Heart right ventricle (tissue), 16 donors: ENCODE results near the gene MRPL44. TPM values are rescaled to one million over a fixed set of nuclear protein-coding genes. Genes with fewer than 3 reads are reported as not detected.

Experiments
- ATAC-seq, 8 donors: fragments of 200-7000 bp; cut with Tn5 transposase; one replicate each; pipeline ENCODE4 v1.9.1; 2020; ENCODE audit warnings: mild to moderate bottlenecking in 8 of 8, moderate library complexity in 8 of 8, moderate number of reproducible peaks in 1 of 8
- DNase-seq, 2 donors: peaks; one replicate each; pipeline ENCODE4 v3.0.0-alpha.2; 2020
- H3K27ac ChIP-seq, 10 donors: fragments of 200-600 bp; sonication (generic) in 2 of 10; one replicate each; pipeline versions ENCODE4 v1.5.0 to v1.8.0; 2020 to 2022; ENCODE audit warnings: mild to moderate bottlenecking in 3 of 10
- H3K27me3 ChIP-seq, 7 donors: fragments of 200-600 bp; one replicate each; pipeline ENCODE4 v1.8.0; 2021 to 2022; ENCODE audit warnings: mild to moderate bottlenecking in 2 of 7
- H3K36me3 ChIP-seq, 9 donors: fragments of 200-600 bp; sonication (generic) in 1 of 9; one replicate each; pipeline versions ENCODE4 v1.5.0 to v1.8.0; 2020 to 2022; ENCODE audit warnings: mild to moderate bottlenecking in 2 of 9
- H3K4me1 ChIP-seq, 9 donors: fragments of 200-600 bp; sonication (generic) in 1 of 9; one replicate each; pipeline versions ENCODE4 v1.5.0 to v1.8.0; 2020 to 2022; ENCODE audit warnings: mild to moderate bottlenecking in 4 of 9
- H3K4me3 ChIP-seq, 10 donors: fragments of 200-600 bp; sonication (generic) in 2 of 10; one replicate each; pipeline versions ENCODE4 v1.5.0 to v1.8.0; 2020 to 2022; ENCODE audit warnings: mild to moderate bottlenecking in 7 of 10, moderate library complexity in 2 of 10
- H3K9me3 ChIP-seq, 11 donors: fragments of 200-600 bp in 10 of 11; sonication (generic) in 2 of 11; one replicate each; pipeline versions ENCODE4 v1.5.0 to v1.8.0; 2013 to 2022; ENCODE audit warnings: mild to moderate bottlenecking in 2 of 11, control low read depth in 1 of 11, moderate library complexity in 1 of 11
- WGBS, 2 donors: extraction: QIAGEN DNeasy Blood & Tissue Kit; methylation state at CpG; one replicate each; pipeline ENCODE4 v1.1.7; 2013; ENCODE audit warnings: inconsistent platforms in 1 of 2; 5-methylcytosine and 5-hydroxymethylcytosine counted together
- intact Hi-C, 10 donors: fragments of 100-400 bp; cut with DNase I; formaldehyde crosslinking; loops; one replicate each; pipeline versions ENCODE4 v1.11.1 to v1.14.2; 2022
- polyA plus RNA-seq, 2 donors: library from polyadenylated mRNA; stranded (reverse); fragments of 200-250 nt; gene quantifications; one replicate each; pipeline ENCODE4 v1.2.3, GENCODE V29; 2013
- total RNA-seq, 10 donors: library from RNA; stranded (reverse); fragmentation: NEBNext Ultra II Directional in 3 of 10; extraction: Animal tissue kit (Norgen Biotek cat#: 25700) in 3 of 10; gene quantifications; one replicate each; pipeline versions ENCODE4 v1.2.1 to v1.2.4, GENCODE V29; 2021 to 2023
- TF ChIP-seq, protein P1 (sequence below), 9 donors: fragments of 200-600 bp; sonication (generic) in 2 of 9; IDR thresholded peaks; one replicate each; pipeline versions ENCODE4 v1.5.0 to v1.8.0; 2021 to 2022; ENCODE audit warnings: antibody characterized with exemption in 9 of 9, mild to moderate bottlenecking in 5 of 9, moderate library complexity in 1 of 9
- donor health status: Arrhythmogenic right ventricular cardiomyopathy.
- donor health status: ischemic (EF 13 %, LVEDD 7.1; RV severe dilation, severe dysfunction).
- donor health status: healthy with polysubstance abuse.
- donor health status: DM: no; HTN: yes; CAD: no.
- donor health status: DM: no; HTN: no; CAD: no.
- donor health status: ischemic (EF 25% LVEDD 6.9; RV normal size, moderate dysfunction).
- donor health status: ischemic (EF 25% LVEDD 5.7; RV mildly dilated, moderate dysfunction).
- donor health status: healthy.
- donor health status: DM: yes; HTN: yes; CAD: no.
- donor health status: Ischemic cardiomyopathy.
- donor health status: ischemic (EF 35%, LVEDD 5.7; RV mildly dilated, moderate dysfunction).
- donor health status: nonischemic (EF 11% LVEDD 7.7; RV severe dilation, severe dysfunction).
- donor health status: DM: yes; HTN: yes; CAD: no.
- donor health status: PGD.
- donor health status: ischemic (EF 29% LVEDD 5.4; RV normal size, mild dysfunction).
- donor health status: nonischemic (EF 23%, LVEDD 6.1; RV moderate dilation, normal function).

The MRPL44 gene
- total and polyA plus RNA-seq, 12 donors: 11.3 to 47.5 (median 39.5) TPM

DNA sequence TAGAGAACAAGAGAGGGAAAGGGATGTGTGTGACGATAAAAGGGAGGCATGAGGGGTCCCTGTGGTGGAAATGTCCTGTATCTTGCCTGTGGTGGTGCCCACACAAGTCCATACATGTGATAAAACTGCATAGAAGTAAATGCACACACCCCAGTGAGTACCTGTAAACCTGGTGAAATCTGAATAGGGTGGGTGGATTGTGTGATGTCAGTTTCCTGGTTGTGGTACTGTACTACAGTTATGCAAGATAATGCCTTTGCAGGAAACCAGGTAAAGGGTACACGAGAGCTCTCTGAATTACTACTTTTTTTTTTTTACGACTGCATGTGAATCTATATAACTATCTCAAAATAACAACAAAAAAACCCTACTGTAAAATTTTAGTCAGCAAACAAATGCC, 59.7 kb downstream of the MRPL44 start:
- DNase-seq: no peak
- no peak for ATAC-seq
- Histone ChIP-seq H3K27ac (no peak overlapping the region), H3K4me3 (no peak overlapping the region), H3K36me3 (no peaks in the 10 kb centered on the region), H3K27me3 (no peaks in the 10 kb centered on the region), H3K9me3 (no peaks in the 10 kb centered on the region), H3K4me1 (no peaks in the 10 kb centered on the region)
- TF ChIP-seq, protein P1, sequence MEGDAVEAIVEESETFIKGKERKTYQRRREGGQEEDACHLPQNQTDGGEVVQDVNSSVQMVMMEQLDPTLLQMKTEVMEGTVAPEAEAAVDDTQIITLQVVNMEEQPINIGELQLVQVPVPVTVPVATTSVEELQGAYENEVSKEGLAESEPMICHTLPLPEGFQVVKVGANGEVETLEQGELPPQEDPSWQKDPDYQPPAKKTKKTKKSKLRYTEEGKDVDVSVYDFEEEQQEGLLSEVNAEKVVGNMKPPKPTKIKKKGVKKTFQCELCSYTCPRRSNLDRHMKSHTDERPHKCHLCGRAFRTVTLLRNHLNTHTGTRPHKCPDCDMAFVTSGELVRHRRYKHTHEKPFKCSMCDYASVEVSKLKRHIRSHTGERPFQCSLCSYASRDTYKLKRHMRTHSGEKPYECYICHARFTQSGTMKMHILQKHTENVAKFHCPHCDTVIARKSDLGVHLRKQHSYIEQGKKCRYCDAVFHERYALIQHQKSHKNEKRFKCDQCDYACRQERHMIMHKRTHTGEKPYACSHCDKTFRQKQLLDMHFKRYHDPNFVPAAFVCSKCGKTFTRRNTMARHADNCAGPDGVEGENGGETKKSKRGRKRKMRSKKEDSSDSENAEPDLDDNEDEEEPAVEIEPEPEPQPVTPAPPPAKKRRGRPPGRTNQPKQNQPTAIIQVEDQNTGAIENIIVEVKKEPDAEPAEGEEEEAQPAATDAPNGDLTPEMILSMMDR (IDR thresholded peaks at IDR 0.05): no peak
- intact Hi-C loops: no loop called here
- WGBS, 2 donors: 58 to 61% methylated on average over 3 of the region's 3 CpGs

Other genes with a start within 250 kb of the MRPL44 start
- gene AP1S3, start 119.9 kb upstream of the MRPL44 start, total RNA-seq: under 1 TPM in 6 of 10 donors, not detected in 4; 0.13 to 0.85 (median 0.38) TPM
- gene AP1S3, start 119.9 kb upstream of the MRPL44 start, polyA plus RNA-seq: under 1 TPM; 0.12 to 0.37 TPM
- gene WDFY1, start 12.1 kb upstream of the MRPL44 start, total RNA-seq: 10 to 100 TPM; 10.9 to 25.9 (median 14.7) TPM
- gene WDFY1, start 12.1 kb upstream of the MRPL44 start, polyA plus RNA-seq: 10 to 100 TPM in 1 of 2 donors, 1 to 10 TPM in 1; 8.1 to 10.8 TPM
- 10 to 100 TPM in 9 of 10 donors, 1 to 10 TPM in 1; 5.3 to 56.6 (median 19.7) TPM for gene SERPINE2, start 81.8 kb downstream of the MRPL44 start, total RNA-seq
- gene SERPINE2, start 81.8 kb downstream of the MRPL44 start, polyA plus RNA-seq: 10 to 100 TPM in 1 of 2 donors, 1 to 10 TPM in 1; 9.6 to 27.6 TPM